ENCODE data around the gene CRYBA1. TPM values are rescaled to one million over a fixed set of nuclear protein-coding genes. Genes with fewer than 3 reads are reported as not detected.
"Not testable (repeated sequence)": the region's sequence is repeated elsewhere in the genome, so short reads cannot be mapped to it uniquely, and the experiment has no call there.

The CRYBA1 gene
- total RNA-seq, 1 donor from 2014 or later, result not detected

GRCh38 chr17:29233301-29233700, 13.4 kb upstream of the CRYBA1 start:
- no peak overlapping the region for H2AFZ ChIP-seq (ENCODE audit: low read depth, low read length)
- H3K36me3 ChIP-seq (ENCODE audit: insufficient read depth, low read length), result no peaks in the 10 kb centered on the region
- no peak for DNase-seq (ENCODE audit: low read depth)
- Mint-ChIP-seq H3K9me3 (ENCODE audit: unreplicated experiment) (no peaks in the 10 kb centered on the region), H3K27ac (ENCODE audit: unreplicated experiment) (no peak overlapping the region), H3K4me1 (ENCODE audit: low read depth, unreplicated experiment) (peaks cover under 1% of the 10 kb centered on the region), H3K36me3 (ENCODE audit: low read depth, unreplicated experiment) (no peaks in the 10 kb centered on the region), H3K4me3 (ENCODE audit: unreplicated experiment) (no peak overlapping the region), H3K27me3 (ENCODE audit: low read depth, unreplicated experiment) (peaks cover 4% of the 10 kb centered on the region)
- H3K4me1 ChIP-seq (ENCODE audit: insufficient read depth, low read length), result peaks cover 7% of the 10 kb centered on the region
- H3K9me3 ChIP-seq (ENCODE audit: insufficient read depth, low read depth, low read length), result no peaks in the 10 kb centered on the region
- no peak overlapping the region for H3K27ac ChIP-seq (ENCODE audit: low read depth, low read length)
- no peaks in the 10 kb centered on the region for H3K27me3 ChIP-seq (ENCODE audit: insufficient read depth, low read length)
- no peaks in the 10 kb centered on the region for H3K79me2 ChIP-seq (ENCODE audit: insufficient read depth, low read length)
- H3K4me3 ChIP-seq (ENCODE audit: insufficient read depth, low read depth, low read length), result no peak overlapping the region
- no peak overlapping the region for H3K9ac ChIP-seq (ENCODE audit: low read length)
- no peak for FAIRE-seq
- no peak for TF ChIP-seq EZH2 (IDR thresholded peaks at IDR 0.05; ENCODE audit: insufficient read depth, low read length)
- TF ChIP-seq CTCF (IDR thresholded peaks at IDR 0.05; ENCODE audit: insufficient read depth, low read depth, low read length), result no peak
- H3K4me2 ChIP-seq (ENCODE audit: low read length), result no peak overlapping the region
- no peaks in the 10 kb centered on the region for H4K20me1 ChIP-seq (ENCODE audit: insufficient read depth, low read length)

DNA sequence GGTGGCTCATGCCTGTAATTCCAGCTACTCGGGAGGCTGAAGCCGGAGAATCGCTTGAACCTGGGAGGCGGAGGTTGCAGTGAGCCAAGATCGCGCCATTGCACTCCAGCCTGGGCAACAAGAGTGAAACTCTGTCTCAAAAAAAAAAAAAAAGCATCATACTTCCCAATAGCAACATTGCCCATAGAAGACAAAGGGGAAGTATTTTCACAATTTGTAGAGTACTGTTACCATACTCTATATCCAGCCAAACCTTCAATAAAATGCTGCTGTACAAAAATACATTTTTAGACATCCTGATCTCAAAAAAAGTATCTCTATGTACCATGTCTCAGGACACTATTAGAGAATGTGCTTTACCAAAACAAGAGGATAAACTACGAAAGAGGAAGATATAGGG, 11.7 kb upstream of the CRYBA1 start:
- not testable (repeated sequence) for H3K27me3 Mint-ChIP-seq (ENCODE audit: low read depth, unreplicated experiment); H3K36me3 Mint-ChIP-seq (ENCODE audit: low read depth, unreplicated experiment); DNase-seq (ENCODE audit: low read depth); H3K4me3 ChIP-seq (ENCODE audit: insufficient read depth, low read depth, low read length); H3K79me2 ChIP-seq (ENCODE audit: insufficient read depth, low read length); H4K20me1 ChIP-seq (ENCODE audit: insufficient read depth, low read length); H2AFZ ChIP-seq (ENCODE audit: low read depth, low read length); H3K27me3 ChIP-seq (ENCODE audit: insufficient read depth, low read length); H3K4me1 Mint-ChIP-seq (ENCODE audit: low read depth, unreplicated experiment); H3K4me2 ChIP-seq (ENCODE audit: low read length); H3K36me3 ChIP-seq (ENCODE audit: insufficient read depth, low read length); FAIRE-seq; H3K9ac ChIP-seq (ENCODE audit: low read length); H3K27ac Mint-ChIP-seq (ENCODE audit: unreplicated experiment); H3K4me3 Mint-ChIP-seq (ENCODE audit: unreplicated experiment); H3K9me3 Mint-ChIP-seq (ENCODE audit: unreplicated experiment); H3K9me3 ChIP-seq (ENCODE audit: insufficient read depth, low read depth, low read length); H3K27ac ChIP-seq (ENCODE audit: low read depth, low read length)
- peaks cover 13% of the 10 kb centered on the region for H3K4me1 ChIP-seq (ENCODE audit: insufficient read depth, low read length)

- no peaks in the 10 kb centered on the region for H3K27me3 ChIP-seq (ENCODE audit: insufficient read depth, low read length)
Observed at GRCh38 chr17:29235904-29236303, 10.8 kb upstream of the CRYBA1 start.

More at GRCh38 chr17:29235904-29236303, 10.8 kb upstream of the CRYBA1 start:
- Histone ChIP-seq H3K27ac (ENCODE audit: low read depth, low read length) (no peak overlapping the region), H2AFZ (ENCODE audit: low read depth, low read length) (no peak overlapping the region), H3K9ac (ENCODE audit: low read length) (no peak overlapping the region), H3K9me3 (ENCODE audit: insufficient read depth, low read depth, low read length) (no peaks in the 10 kb centered on the region), H4K20me1 (ENCODE audit: insufficient read depth, low read length) (no peaks in the 10 kb centered on the region), H3K4me3 (ENCODE audit: insufficient read depth, low read depth, low read length) (no peak overlapping the region), H3K36me3 (ENCODE audit: insufficient read depth, low read length) (no peaks in the 10 kb centered on the region), H3K4me2 (ENCODE audit: low read length) (no peak overlapping the region), H3K4me1 (ENCODE audit: insufficient read depth, low read length) (peaks cover 22% of the 10 kb centered on the region), H3K79me2 (ENCODE audit: insufficient read depth, low read length) (no peaks in the 10 kb centered on the region)
- H3K27ac Mint-ChIP-seq (ENCODE audit: unreplicated experiment), result no peak overlapping the region
- no peaks in the 10 kb centered on the region for H3K27me3 Mint-ChIP-seq (ENCODE audit: low read depth, unreplicated experiment)
- no peak overlapping the region for H3K4me3 Mint-ChIP-seq (ENCODE audit: unreplicated experiment)
- H3K36me3 Mint-ChIP-seq (ENCODE audit: low read depth, unreplicated experiment), result no peaks in the 10 kb centered on the region
- no peaks in the 10 kb centered on the region for H3K9me3 Mint-ChIP-seq (ENCODE audit: unreplicated experiment)
- FAIRE-seq (no peak), DNase-seq (ENCODE audit: low read depth) (no peak)
- H3K4me1 Mint-ChIP-seq (ENCODE audit: low read depth, unreplicated experiment), result peaks cover 13% of the 10 kb centered on the region
- TF ChIP-seq EZH2 (IDR thresholded peaks at IDR 0.05; ENCODE audit: insufficient read depth, low read length), result no peak
- no peak for TF ChIP-seq CTCF (IDR thresholded peaks at IDR 0.05; ENCODE audit: insufficient read depth, low read depth, low read length)

All from astrocyte (in vitro differentiated cells and primary cell).